Neural cell (in vitro differentiated cells): Measurements from ENCODE around the gene TAF7L.

Source experiments
- EP300 ChIP-seq: fragments of 450-650 bp; conservative IDR thresholded peaks from 2 replicates; pipeline ENCODE4 v1.6.1; 2014; ENCODE audit warnings: antibody characterized with exemption, mild to moderate bottlenecking, moderate library complexity; ENCODE audit not compliant: poor library complexity, severe bottlenecking
- POLR2AphosphoS5 ChIP-seq: IDR thresholded peaks from 2 replicates; pipeline ENCODE4 v1.6.1; 2012
- RAD21 ChIP-seq: fragments of 450-650 bp; conservative IDR thresholded peaks from 2 replicates; pipeline ENCODE4 v1.6.1; 2014; ENCODE audit warnings: antibody characterized with exemption, mild to moderate bottlenecking, moderate library complexity
- TF ChIP-seq, protein P1 (sequence below): fragments of 450-650 bp; IDR thresholded peaks from 2 replicates; pipeline ENCODE4 v1.5.1; 2014; ENCODE audit warnings: antibody characterized with exemption, mild to moderate bottlenecking, moderate library complexity; ENCODE audit not compliant: poor library complexity, severe bottlenecking

DNA sequence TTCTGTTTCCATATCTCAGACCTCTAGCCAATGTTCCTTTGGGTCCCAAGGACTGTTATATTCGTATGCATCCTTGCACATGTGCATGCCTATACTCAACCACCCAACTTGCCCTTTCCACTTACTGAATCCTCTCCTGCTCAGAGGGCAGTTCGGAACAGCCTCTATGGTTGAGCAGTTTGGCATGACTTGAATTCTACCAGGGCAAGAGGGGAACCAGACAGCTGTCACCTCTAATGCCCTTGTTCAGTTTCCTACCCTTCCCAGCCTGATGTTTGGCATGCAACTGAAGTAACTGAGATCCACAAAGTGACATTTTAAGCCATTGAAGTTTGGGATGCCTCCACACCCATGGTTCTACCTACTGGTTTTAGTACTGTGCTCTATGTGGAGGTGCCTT, 54.1 kb downstream of the TAF7L start:
- TF ChIP-seq, protein P1, sequence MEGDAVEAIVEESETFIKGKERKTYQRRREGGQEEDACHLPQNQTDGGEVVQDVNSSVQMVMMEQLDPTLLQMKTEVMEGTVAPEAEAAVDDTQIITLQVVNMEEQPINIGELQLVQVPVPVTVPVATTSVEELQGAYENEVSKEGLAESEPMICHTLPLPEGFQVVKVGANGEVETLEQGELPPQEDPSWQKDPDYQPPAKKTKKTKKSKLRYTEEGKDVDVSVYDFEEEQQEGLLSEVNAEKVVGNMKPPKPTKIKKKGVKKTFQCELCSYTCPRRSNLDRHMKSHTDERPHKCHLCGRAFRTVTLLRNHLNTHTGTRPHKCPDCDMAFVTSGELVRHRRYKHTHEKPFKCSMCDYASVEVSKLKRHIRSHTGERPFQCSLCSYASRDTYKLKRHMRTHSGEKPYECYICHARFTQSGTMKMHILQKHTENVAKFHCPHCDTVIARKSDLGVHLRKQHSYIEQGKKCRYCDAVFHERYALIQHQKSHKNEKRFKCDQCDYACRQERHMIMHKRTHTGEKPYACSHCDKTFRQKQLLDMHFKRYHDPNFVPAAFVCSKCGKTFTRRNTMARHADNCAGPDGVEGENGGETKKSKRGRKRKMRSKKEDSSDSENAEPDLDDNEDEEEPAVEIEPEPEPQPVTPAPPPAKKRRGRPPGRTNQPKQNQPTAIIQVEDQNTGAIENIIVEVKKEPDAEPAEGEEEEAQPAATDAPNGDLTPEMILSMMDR = no peak
- no peak for TF ChIP-seq EP300
- TF ChIP-seq RAD21 = no peak
- TF ChIP-seq POLR2AphosphoS5 = no peak
